SK-N-MC (cell line): ENCODE data around the gene HDGFL1.

ENCODE experiments used
- EZH2 ChIP-seq: fragments of 200-600 bp; sonication (generic); IDR thresholded peaks from one replicate; pipeline ENCODE4 v1.6.1; 2017; ENCODE audit warnings: antibody characterized with exemption
- POLR2AphosphoS5 ChIP-seq: IDR thresholded peaks from 2 replicates; pipeline ENCODE4 v1.6.1; 2012; ENCODE audit warnings: mild to moderate bottlenecking, low read depth, low read length, borderline replicate concordance

GRCh38 chr6:22570185-22570551 lies 802 bp downstream of the HDGFL1 start:
- TF ChIP-seq EZH2 (no peak), POLR2AphosphoS5 (no peak)
